Measurements from ENCODE around the gene CCDC88C.
A peak's percentile ranks its signal among the peaks of the same experiment; 100 is the strongest.

Gene CCDC88C

DNA sequence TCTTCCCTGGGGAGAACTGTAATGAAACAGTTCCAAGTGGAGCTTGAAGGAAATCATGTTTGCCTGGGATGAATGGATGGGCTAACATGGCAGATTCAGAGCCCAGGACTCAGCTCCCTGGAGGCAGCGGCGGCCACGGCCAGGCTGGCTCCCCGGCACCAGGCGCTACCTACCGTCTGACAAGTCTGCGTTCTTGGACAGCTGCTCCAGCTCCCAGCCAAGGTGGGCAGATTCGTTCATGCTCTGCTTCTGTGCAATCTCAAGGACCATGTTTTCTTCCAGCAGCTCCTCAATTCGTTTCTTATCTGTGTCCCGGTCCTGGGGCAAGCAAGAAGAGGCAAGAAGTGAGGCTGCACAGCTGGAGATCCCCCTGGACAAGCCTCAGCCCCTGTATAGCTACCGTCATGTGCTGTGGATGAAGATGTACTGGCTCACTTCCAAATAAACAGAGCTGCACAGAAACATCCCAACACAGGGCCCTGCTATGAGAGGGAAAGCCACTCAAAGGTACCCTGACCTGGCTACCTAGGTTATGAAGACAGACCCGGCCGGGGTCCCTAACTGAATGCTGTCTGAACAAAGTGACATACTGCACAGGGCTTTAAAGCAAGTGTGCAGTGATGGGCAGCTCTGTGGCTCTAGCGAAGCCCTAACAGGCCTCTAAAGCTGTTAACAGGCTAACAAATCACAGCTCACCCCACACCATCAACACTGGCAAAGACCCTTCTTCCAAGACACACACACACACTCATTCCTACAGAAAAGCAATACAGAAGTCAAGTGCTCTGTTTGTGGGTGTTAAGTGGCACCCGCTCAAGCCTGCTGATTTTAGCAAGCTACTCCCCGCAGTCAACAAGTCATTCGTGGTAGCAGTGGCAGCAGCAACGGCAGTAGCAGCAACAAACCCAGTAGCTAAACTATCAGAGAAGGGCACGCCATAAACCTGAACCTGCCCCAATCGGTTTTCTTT, 92.7 kb downstream of the CCDC88C start:
- DNase-seq: no peak

DNA sequence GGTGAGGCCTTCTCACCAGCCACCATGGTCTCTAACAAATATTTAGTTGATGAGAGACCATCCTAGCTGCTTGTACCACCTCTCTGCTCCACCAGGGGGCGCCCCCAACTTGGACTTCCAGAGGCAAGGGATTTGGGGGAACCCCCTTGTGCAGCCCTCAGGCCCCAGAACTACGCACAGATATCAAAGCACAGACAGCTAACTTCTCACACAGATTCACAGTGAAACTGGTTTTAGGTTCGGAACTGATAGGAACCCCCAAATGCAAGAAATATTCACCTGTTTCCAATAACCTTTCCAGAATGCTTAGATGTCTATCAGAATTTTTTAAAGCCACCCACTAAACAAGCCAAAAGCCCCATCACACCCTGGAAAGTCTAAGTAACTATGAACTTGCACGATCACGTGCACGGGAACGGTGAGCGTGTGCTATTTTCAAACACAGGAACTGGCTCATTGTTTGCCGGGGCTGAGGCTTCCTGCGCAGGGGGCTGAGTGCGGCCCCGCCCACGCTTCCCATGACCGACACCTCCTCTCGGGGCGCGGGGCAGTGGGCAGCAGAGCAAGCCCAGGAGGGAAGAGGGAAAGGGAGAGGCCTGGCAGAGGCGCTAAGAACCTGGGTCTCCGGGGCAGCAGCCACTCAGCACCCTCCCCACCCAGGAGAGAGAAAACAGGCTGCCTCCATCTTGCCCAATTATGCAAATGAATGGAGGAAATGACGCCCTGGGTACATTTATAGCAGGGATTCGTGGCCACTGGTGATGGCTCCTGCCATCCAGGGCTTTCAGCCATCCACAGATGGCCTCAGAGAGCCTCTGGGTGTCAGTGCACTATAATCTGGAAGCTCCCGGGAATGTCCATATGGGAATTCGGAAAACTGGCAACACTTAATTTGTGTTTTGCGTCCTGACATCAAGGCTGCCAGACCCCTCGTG, 93.7 kb downstream of the CCDC88C start:
- peak; percentile 28 for DNase-seq

DNA sequence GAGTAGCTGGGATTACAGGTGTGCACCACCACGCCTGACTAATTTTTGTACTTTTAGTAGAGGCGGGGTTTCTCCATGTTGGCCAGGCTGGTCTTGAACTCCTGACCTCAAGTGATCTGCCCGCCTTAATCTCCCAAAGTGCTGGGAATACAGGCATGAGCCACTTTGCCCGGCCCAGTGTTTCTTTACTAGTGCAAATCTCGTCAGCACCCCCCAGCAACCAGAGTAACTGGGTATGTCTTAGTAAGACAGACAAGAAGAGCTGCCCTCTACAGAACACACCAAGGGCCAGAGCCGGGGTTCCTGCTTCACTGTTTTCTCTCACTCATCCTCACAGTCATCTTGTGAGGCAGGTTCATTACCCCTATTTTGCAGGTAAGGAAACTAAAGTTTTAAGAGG, 94.6 kb downstream of the CCDC88C start:
- no peak for DNase-seq

DNA sequence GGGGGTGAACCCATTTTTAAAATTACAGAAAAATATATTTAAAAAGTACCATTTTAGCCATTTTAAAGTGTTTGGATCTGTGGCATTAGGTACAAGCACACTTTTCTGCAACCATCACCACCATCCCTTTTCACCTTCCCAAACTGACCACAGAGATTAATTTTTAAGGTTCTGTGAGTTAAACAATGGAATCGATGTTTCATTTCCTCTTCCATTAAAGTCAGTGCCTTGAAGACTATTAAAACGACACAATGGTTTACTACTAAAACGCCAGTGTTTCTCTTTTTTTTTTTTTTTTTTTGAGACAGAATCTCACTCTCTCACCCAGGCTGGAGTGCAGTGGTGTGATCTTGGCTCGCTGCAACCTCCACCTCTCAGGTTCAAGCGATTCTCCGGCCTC, 95.0 kb downstream of the CCDC88C start:
- no peak for DNase-seq

DNA sequence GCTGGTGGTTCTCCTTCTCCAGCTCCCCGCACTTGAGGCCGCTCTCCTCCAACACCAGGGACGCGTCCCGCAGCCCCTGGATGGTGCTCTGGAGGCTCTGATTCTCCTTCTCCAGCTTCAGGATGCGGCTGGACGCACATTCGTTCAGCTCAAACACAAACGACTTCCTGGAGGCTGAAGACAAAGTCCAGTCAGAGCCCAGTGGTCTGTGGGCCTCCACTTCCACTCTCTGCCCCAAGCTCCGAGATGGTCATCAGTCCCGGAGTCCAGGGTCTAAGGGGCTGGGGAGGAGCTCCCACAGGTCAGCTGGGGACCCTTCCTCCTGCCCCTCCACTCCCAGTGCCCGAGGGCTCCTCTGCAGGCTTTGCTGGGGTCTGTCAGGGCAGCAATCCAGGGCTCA, 96.5 kb downstream of the CCDC88C start:
- DNase-seq: no peak

DNA sequence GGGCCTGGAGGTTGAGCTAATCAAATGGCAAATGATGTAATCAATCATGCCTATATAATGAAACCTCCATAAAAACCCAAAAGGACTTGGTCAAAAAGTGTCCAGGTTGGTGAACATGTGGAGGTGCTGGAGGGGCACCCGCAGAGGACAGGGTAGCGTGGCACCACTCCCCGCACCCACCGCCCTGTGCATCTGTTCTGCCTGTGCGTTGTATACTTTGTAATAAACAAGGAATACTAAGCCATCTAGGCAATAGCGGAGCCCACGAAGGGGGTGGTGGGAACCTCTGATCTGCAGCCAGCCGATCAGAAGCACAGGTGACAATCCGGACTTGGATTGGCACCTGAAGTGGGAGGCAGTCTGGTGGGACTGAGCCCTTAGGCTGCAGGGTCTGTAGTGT, 97.4 kb downstream of the CCDC88C start:
- DNase-seq: no peak

DNA sequence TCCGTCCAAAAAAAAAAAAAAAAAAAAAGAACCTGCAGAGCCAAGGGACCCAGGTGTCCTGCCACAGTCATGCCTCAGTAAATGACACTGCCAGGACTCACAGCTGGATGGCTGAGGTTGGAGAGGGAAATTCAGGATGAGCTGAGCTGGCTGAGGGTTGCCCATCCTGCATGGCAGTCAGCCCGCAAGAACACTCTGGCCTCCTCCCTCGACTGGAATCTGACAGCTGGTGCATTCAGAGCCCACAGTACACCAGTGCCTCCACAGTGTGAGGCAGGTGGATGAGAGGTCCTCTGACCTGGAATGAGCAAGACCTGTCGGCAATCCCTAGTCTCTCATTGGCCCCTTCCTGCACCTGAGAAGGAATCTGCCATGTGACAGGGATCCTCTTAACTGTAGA, 98.7 kb downstream of the CCDC88C start:
- DNase-seq: no peak

DNA sequence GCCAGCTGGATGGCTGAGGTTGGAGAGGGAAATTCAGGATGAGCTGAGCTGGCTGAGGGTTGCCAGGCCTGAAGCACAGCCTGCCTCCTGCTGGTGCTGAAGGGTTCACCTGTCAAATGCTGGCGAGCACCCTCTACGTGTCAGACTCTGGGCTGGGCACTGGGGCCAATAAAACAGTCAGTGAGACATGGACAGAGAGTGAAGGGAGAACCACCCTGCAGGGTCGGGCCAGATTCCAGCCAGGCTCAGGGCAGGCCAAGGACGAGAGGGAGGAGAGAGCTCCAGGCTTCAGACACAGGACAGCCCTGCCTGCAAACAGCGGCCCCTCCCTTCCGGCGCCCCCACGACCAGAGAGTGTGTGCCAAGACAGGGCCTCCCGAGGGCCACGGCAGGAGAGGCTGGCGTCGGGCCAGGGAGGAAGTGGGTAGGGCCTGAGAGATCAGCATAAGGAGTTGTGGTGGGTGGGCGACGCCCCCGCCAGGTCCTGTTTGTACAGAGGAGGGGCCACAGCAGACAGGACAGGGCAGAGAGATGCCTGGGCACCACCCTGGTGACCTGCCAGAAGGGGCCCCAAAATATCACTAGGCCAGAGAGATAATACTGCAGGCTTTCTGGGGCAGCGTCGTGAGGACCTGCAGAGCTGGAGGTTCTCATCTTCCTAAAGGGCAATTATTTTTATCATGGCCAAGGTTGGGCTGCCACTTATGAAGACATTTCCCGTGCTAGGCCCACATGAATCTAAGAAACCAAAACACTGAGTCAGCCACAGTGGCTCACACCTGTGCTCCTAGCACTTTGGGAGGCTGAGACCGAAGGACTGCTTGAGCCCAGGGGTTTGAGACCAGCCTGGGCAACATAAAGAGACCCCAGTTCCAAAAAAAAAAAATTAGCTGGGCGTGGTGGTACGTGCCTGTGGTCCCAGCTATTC, 100.0 kb downstream of the CCDC88C start:
- peak; percentile 83 for DNase-seq

DNA sequence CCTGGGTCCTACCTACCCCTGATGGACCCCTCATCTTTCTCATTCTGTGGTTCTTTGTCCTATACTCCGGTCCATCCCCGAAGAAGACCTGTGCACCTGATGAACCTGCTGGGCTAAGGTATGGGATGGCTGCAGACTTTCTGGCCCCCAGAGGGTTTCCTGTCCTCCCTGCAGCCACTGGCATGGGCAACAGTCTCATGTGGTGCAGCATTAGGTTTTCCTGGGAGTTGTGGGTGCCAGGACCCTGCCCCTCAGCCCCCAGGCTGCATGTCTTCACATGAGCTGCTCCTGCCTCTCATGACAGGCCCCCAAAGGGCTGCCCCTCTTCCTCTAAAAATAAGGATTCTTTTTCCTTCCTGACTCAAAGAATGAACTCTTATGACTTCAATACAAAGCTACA, 100.9 kb downstream of the CCDC88C start:
- DNase-seq: no peak

DNA sequence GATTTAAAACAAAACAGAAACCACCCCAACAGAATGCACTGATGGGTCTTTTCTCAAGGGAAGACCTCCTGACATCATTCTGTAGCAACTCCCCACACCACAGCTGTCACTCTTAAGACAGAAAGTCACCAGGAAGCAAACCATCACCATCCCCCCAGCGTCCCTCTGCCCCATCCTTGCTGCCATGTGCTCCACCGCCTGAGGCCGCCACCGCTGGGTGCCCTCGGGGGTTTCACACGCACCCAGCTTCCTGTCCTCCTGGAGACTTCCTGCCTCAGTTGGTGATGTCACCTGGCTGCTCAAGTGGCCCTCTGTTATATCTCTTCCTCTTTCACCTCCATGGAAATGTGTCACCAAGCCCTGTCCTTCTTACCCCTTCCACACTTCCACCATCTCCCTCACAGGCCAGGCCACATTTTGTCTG, 101.8 kb downstream of the CCDC88C start:
- no peak for DNase-seq

DNA sequence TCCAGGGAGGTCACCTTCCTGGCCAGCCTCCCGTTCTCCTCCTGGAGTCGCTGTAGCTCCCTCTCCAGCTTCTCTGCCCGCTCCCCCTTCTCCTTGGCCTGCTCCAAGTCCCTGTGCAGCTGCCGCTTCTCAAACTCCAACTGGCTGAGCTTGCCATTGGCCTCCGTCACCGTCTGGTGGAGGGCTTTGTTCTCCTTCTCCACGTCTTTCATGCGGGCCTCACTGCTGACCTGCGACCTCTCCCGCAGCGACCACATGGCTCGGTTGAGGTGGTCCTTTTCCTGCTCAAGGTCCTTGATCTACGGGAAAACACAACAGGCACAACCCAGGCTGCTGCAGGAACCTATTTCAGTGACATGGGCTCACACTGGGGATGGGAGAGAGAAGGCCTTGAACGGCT, 103.8 kb downstream of the CCDC88C start:
- no peak for DNase-seq

DNA sequence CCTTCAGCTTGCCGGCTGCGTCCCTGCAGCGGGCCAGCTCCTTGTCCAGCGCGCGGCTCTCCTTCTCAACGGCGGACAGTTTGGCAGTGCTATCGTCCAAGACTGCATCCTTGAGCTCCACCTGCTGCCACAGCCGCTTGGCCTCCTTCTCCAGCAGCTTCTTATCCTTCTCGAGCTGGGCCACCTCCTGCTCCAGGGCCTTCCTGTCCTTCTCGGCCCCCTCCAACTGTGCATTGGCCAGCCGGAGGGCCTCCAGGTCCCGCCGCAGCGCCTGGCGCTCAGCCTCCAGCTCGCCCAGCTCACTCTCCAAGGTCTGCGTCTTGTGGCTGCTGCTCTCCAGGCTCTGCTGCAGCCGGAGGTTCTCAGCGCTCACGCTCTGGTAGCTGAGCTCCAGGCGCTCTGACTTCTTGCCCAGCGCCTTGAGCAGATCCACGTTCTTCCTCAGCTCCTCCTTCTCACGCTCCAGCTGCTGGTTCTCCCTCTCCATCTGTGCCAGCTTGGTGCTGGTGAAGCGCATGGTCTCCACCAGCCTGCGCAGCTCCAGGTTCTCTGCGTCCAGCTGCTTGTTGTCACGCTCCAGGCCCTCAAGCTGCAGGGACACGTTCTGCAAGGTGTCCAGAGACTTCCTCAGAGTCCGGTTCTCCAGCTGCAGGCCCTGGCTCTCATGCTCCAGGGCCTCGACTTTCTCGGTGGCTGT, 104.3 kb downstream of the CCDC88C start:
- DNase-seq: no peak

DNA sequence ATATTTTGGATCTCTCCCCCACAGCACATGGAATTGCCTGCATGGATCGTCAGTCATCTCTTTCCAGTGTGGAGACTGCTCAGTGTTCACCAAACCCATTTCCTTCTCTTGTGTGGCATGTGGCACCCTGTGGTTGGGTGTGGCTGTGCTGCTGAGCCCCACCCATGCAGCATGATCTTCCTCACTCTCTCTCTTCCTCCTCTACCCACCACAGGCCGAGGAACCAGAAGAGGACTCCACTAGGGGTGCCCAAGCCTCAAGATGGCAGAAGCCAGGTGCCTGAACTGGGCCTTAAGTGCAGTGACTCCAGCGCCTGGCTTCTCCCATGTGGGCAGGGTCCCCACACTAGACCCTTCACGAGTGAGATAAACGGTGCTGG, 106.3 kb downstream of the CCDC88C start:
- no peak for DNase-seq

DNA sequence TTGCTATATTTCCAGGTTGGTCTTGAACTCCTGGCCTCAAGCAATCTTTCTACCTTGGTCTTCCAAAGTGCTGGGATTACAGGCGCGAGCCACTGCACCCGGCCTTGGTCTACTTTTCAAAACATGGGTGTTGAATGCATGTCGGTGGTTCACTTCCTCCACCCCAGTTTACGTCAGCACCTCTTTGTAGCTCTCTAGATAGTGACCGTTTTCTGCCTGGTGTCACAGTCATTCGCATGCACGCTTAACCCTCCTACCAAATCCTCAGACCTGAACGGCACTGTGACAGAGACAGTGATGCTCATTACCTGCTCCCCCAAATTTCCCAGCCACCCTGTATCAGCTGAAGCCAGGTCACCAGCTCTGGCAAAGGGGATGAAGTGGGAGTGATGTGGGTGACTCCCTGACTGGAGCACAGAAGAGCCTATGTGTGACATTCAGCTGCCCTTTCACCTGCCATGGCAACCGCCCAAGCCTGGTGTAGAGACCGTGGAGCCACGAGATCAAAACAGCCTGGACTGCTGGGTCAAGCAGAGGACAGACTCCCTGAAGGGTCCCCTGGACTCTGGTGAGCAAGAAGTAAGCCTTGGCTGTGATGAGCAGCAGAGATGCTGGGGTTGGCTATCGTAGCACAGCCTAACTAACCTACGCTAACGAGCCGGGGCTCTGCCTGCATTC, 106.9 kb downstream of the CCDC88C start:
- no peak for DNase-seq

DNA sequence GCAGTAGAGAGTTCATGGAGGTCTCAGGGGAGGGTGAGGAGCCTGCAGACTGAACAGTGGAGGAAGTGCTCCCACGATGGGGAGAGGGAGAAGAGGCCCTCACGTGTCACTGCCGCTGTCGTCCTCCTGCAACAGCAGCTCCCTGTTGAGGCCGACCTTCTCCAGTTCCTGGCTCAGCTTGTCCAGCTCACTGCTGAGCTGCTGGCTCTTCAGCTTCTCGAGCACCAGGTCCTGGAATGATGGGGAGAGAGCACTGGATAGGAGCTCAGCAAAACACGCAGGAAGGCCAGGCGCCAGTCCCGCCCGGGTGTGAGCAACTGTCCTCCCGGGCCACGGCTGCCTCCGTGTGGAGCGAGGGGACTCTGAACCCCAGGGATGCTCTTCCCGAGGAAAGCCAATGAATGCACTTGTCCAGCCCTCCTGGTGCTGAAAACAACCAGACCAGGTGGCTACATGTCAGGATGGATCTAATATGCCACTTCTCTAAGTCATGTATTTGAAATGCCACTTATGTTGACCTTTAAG, 107.8 kb downstream of the CCDC88C start:
- no peak for DNase-seq

DNA sequence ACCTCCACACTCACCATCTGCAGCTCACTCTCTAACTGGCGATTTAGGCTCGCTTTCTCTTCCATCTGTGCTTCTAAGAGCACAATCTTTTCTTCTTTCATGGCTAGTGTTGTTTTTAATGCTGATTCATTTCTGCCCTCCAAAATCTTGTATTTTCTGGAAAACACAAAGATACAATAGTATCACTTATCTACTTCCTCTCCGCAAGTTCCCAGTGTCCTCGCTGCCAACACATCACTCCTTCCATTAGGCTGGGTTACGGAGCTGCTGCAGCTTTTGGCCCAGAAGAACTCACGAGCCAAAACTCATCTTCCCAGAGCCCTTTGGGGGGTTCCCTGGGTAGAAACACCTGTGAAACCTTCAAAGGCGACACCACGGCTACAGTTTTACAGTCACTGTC, 109.3 kb downstream of the CCDC88C start:
- no peak for DNase-seq

DNA sequence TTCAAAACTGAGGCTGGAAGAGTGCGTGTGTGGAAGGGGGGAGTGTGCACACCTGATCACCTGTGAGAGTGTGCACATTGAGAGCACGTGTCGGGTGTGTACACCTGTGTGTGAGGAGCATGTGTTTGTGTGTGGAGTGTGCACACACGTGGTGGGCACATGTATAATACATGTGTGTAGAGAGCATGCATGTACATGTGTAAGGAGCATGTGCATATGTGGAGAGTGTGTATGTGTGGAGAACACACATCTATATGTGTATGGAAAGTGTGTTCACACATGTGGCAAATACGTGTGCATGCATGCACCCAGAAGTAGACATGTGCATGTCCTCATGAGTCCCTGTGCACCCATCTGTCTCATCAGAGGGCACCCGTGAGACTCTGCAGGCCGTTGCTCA, 110.0 kb downstream of the CCDC88C start:
- DNase-seq: no peak

DNA sequence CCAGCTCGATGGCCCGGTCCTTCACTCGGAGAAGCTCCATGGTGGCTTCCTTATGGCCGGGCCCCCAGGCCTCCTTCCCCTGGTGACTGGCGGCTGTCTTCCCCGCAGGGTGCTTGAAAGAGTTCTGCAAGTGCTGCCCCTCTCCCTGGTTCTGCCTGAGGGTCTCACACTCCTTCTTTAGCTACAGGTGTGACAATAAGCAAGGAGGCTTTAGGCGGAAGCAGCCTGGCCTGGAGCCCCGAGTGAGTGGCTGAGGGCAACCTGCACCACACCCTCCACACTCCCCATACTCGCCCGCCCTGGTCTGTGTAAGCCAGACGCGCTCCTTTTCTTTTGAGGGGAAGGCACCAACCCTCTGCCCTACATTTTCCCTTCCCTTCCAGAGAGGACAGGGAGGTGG, 110.6 kb downstream of the CCDC88C start:
- no peak for DNase-seq

DNA sequence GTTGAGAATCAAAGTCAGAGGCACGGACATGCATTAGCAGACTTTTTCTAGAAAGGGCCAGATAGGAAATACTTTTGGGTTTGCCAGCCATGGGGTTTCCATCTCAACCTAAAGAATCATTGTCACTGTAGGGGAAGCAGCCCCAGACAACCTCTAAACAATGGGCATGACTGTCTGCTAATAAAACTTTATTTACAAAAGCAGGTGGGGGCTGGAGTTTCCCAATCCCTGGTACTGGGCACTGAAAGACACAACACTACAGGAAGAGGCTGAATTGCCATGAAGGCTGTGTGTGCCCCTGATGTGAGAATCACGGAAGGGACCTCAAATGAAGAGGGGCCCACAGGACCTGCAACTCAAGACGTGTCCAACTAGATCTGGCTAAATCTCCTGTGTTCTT, 111.1 kb downstream of the CCDC88C start:
- DNase-seq: no peak

DNA sequence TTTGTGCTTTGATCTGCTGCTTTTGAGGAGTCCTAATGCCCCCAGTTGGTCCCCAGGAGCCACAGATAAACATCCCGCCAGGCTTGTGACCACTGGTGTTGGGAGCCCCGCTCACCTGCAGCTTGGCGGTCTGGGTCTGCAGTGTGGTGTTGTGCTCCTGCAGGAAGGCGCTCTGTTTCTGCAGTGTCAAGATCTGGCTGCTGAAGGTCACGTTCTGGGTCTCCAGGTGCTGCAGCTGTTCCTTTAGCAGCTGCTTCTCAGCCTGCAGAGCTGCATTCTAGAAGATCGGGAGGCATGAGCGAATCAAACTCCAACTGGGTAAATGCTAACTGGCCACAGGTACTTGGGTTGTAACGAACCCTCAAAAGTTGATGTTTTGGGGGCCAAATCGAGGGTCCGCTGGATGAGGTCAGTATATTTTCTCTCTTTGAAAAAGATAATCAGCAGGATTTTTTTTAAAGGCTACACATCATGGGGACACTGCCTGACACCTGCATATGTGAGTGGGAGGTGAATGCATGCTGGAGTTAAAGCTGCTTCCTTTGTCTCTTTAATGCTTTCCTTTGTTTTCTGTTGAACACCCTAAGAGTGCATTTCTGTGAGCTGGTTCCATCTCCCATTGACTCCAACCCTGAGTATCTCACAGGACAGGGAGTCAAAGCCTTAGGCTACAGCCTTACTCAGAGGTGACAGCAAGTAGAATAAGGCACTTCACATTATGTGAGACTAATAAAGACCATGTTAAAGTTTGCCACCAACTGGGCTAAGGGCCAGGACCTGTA, 111.8 kb downstream of the CCDC88C start:
- DNase-seq: no peak

DNA sequence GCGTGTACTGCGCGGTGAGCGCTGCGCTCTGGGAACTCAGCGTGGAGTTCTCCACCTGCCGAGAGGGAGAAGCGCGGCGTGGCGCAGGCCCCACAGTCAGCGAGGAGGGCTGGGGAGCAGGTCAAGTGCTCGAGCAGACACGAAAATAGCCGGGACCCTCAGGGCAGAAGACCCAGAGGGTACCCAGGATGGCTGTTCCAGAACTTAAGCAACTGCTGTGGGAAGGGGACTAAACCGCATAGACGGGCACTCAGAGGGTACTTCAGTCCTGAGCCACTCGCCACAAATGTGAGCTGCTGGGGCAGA, 113.7 kb downstream of the CCDC88C start:
- DNase-seq: no peak
